GM12878 (cell line): ENCODE results near the gene NCAM2.

ENCODE experiments used
- POLR2A ChIP-seq: IDR thresholded peaks from 2 replicates; pipeline ENCODE4 v1.6.1; 2011; ENCODE audit warnings: low read depth, mild to moderate bottlenecking, low read length
- TAF1 ChIP-seq: IDR thresholded peaks from 2 replicates; pipeline ENCODE4 v1.6.1; 2011; ENCODE audit warnings: mild to moderate bottlenecking, low read depth, low read length, borderline replicate concordance
- TF ChIP-seq, protein P1 (sequence below), 3 experiments: IDR thresholded peaks in 2 of 3; conservative IDR thresholded peaks in 1 of 3; 2 replicates each; pipeline ENCODE4 v1.5.1; 2011; ENCODE audit warnings: low read depth in 3 of 3, low read length in 3 of 3, mild to moderate bottlenecking in 3 of 3, control low read depth in 2 of 3, moderate library complexity in 2 of 3, inconsistent platforms in 1 of 3, mixed read lengths in 1 of 3; ENCODE audit not compliant: control insufficient read depth in 2 of 3, insufficient read depth in 1 of 3; ENCODE audit errors: extremely low read depth in 1 of 3

DNA sequence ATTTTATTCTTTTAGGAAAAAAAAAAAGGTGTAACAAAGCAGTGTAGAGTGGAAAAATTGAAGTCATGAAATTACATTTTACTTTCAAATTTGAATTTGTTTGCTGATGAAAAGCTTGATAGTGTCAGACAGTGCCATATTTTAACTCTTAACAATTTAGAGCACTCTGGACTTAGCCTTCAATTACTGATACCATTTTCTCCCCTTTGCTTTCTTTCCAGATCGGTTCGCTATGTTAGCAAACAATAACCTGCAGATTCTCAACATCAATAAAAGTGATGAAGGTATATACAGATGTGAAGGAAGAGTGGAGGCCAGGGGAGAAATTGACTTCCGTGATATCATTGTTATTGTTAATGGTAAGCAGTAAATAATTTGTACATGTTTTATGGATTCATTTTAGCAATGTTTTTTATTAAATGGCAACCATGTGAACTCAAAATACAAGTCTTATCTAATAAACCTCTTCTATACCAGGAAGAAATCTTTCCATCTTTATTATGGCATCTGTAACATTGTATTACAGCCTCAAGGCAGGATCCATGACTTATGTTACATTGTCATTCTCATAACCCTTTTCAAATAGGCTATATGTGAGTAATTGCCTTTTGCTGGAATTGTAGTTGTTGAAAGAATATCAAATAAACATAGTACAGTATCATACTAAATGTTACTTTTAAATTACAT lies 293.8 kb downstream of the NCAM2 start:
- TF ChIP-seq, protein P1, sequence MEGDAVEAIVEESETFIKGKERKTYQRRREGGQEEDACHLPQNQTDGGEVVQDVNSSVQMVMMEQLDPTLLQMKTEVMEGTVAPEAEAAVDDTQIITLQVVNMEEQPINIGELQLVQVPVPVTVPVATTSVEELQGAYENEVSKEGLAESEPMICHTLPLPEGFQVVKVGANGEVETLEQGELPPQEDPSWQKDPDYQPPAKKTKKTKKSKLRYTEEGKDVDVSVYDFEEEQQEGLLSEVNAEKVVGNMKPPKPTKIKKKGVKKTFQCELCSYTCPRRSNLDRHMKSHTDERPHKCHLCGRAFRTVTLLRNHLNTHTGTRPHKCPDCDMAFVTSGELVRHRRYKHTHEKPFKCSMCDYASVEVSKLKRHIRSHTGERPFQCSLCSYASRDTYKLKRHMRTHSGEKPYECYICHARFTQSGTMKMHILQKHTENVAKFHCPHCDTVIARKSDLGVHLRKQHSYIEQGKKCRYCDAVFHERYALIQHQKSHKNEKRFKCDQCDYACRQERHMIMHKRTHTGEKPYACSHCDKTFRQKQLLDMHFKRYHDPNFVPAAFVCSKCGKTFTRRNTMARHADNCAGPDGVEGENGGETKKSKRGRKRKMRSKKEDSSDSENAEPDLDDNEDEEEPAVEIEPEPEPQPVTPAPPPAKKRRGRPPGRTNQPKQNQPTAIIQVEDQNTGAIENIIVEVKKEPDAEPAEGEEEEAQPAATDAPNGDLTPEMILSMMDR (IDR thresholded peaks at IDR 0.05 in 2 of 3, conservative IDR thresholded peaks at IDR 0.05 in 1 of 3; ENCODE audit: control insufficient read depth in 2 of 3, extremely low read depth in 1 of 3, insufficient read depth in 1 of 3, low read depth in 3 of 3, low read length in 3 of 3), result no peak
- TF ChIP-seq TAF1, result no peak
- TF ChIP-seq POLR2A, result no peak
